Sigmoid colon (tissue), 7 donors: ENCODE data around the gene DGKD. TPM values are rescaled to one million over a fixed set of nuclear protein-coding genes. Genes with fewer than 3 reads are reported as not detected.

Source experiments
- DNase-seq: peaks from one replicate; pipeline ENCODE4 v3.0.0-alpha.2; 2019
- H3K27ac ChIP-seq, 4 donors: fragments of 200-600 bp; sonication (generic); one replicate each; pipeline ENCODE4 v1.5.1; 2016 to 2019; ENCODE audit warnings: mild to moderate bottlenecking in 1 of 4
- H3K27me3 ChIP-seq, 3 donors: fragments of 200-600 bp; sonication (generic); one replicate each; pipeline ENCODE4 v1.5.1; 2019; ENCODE audit warnings: mild to moderate bottlenecking in 1 of 3
- H3K36me3 ChIP-seq, 4 donors: fragments of 200-600 bp; sonication (generic); one replicate each; pipeline ENCODE4 v1.5.1; 2016 to 2019
- H3K4me1 ChIP-seq, 4 donors: fragments of 200-600 bp; sonication (generic); one replicate each; pipeline ENCODE4 v1.5.1; 2017 to 2019
- H3K4me3 ChIP-seq, 4 donors: fragments of 200-600 bp; sonication (generic); one replicate each; pipeline ENCODE4 v1.5.1; 2017 to 2019; ENCODE audit warnings: mild to moderate bottlenecking in 2 of 4, moderate library complexity in 1 of 4
- H3K9me3 ChIP-seq, 4 donors: fragments of 200-600 bp in 3 of 4; sonication (generic) in 3 of 4; one replicate each; pipeline versions ENCODE4 v1.5.1 to v1.6.1; 2013 to 2019
- EP300 ChIP-seq, 4 donors: sonication (generic); formaldehyde crosslinking; IDR thresholded peaks; one replicate each; pipeline ENCODE4 v1.6.1; 2017; ENCODE audit warnings: antibody characterized with exemption in 4 of 4
- POLR2A ChIP-seq, 2 donors: fragments of 450-650 bp; IDR thresholded peaks; one replicate each; pipeline ENCODE4 v1.6.1; 2016; ENCODE audit warnings: antibody characterized with exemption in 2 of 2, mild to moderate bottlenecking in 2 of 2, moderate library complexity in 2 of 2
- POLR2AphosphoS5 ChIP-seq, 4 donors: sonication (generic); formaldehyde crosslinking; IDR thresholded peaks; one replicate each; pipeline ENCODE4 v1.6.1; 2017; ENCODE audit warnings: antibody characterized with exemption in 4 of 4
- WGBS, 2 donors: extraction: QIAGEN DNeasy Blood & Tissue Kit; methylation state at CpG; one replicate each; pipeline ENCODE4 v1.1.7; 2013; 5-methylcytosine and 5-hydroxymethylcytosine counted together
- intact Hi-C: fragments of 100-400 bp; cut with DNase I; formaldehyde crosslinking; loops from one replicate; pipeline ENCODE4 v1.15.1; 2023
- polyA plus RNA-seq, 3 donors: library from polyadenylated mRNA; stranded (reverse); fragments of 200-250 nt; gene quantifications; one replicate each; pipeline ENCODE4 v1.2.3, GENCODE V29; 2013
- total RNA-seq, 4 donors: library from RNA; depleted of rRNA; stranded (reverse); fragments of >200 nt; gene quantifications; one replicate each; pipeline ENCODE4 v1.1.0, GENCODE V29; 2016
- TF ChIP-seq, protein P1 (sequence below), 4 experiments: fragments of 450-650 bp in 3 of 4; fragments of 200-600 bp in 1 of 4; IDR thresholded peaks; one replicate each; pipeline ENCODE4 v1.5.1; 2016 to 2019; ENCODE audit warnings: antibody characterized with exemption in 4 of 4, mild to moderate bottlenecking in 3 of 4, moderate library complexity in 2 of 4
- donor health status: healthy with polysubstance abuse.
- donor health status: Bipolar disorder and iron deficiency.
- donor health status: healthy.

DGKD gene
- total and polyA plus RNA-seq, 7 donors, result 10.7 to 67.0 (median 19.7) TPM

DNA sequence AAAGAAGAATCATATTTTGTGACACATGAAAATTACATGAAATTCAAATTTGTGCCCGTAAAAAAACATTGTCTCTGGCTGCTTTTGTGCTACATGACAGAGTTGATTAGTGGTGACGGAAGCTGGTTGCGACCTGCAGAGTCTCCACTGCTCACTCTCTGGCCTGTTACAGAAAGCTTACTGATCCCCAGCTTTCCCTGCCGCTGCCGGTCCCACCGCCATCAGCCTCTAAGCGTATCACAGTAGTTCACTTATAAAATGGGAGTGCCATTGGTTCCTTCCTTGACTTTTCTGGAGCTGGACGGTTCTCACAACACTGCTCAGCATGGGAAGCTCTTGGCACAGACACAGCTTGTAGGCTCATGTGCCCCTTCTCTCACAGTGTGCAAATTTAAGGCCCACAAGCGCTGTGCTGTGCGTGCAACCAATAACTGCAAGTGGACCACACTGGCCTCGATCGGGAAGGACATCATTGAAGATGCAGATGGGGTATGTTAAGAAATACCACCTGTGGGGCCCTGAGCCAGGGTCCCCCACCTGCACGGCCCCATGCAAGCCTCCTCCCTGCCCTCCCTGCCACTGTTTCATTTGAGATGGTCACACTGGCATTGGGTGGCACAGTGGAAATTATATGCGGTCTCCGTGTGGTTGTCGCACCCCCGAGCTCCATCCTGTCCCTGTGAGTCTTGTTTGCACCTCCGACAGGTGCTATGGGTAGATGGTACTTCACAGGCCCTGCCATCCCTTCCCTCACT is 81.3 kb downstream of the DGKD start:
- Histone ChIP-seq H3K36me3 (peaks cover 5 to 63% (median 17%) of the 10 kb centered on the region in 4 donors), H3K4me1 (no peaks in the 10 kb centered on the region), H3K9me3 (no peaks in the 10 kb centered on the region), H3K4me3 (no peak overlapping the region), H3K27me3 (no peaks in the 10 kb centered on the region), H3K27ac (no peak overlapping the region)
- TF ChIP-seq EP300 (IDR thresholded peaks at IDR 0.05) (no peak), POLR2A (IDR thresholded peaks at IDR 0.05) (no peak), POLR2AphosphoS5 (IDR thresholded peaks at IDR 0.05) (no peak)
- TF ChIP-seq, protein P1, sequence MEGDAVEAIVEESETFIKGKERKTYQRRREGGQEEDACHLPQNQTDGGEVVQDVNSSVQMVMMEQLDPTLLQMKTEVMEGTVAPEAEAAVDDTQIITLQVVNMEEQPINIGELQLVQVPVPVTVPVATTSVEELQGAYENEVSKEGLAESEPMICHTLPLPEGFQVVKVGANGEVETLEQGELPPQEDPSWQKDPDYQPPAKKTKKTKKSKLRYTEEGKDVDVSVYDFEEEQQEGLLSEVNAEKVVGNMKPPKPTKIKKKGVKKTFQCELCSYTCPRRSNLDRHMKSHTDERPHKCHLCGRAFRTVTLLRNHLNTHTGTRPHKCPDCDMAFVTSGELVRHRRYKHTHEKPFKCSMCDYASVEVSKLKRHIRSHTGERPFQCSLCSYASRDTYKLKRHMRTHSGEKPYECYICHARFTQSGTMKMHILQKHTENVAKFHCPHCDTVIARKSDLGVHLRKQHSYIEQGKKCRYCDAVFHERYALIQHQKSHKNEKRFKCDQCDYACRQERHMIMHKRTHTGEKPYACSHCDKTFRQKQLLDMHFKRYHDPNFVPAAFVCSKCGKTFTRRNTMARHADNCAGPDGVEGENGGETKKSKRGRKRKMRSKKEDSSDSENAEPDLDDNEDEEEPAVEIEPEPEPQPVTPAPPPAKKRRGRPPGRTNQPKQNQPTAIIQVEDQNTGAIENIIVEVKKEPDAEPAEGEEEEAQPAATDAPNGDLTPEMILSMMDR (IDR thresholded peaks at IDR 0.05), result no peak
- DNase-seq, result peak; percentile 24
- intact Hi-C loops, result no loop called here
- 96% methylated on average over 18 of the region's 18 CpGs for WGBS, 2 donors

DNA sequence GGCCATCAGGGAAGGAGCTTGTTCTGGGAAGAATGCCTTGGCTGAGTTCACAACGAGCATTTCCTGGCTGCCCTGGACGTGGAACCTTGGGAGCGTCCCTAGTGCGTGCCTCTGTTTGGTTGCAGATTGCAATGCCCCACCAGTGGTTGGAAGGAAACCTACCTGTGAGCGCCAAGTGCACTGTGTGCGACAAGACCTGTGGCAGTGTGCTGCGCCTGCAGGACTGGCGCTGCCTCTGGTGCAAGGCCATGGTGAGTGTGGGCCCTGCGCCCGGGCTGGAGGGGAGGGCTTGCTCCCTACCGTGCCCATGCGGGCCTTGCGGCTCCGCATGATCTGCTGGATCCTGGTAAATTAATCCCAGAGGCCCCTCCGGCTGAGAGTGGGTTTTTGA is 81.9 kb downstream of the DGKD start:
- Histone ChIP-seq H3K9me3 (no peaks in the 10 kb centered on the region), H3K4me3 (no peak overlapping the region), H3K27ac (no peak overlapping the region), H3K27me3 (no peaks in the 10 kb centered on the region), H3K36me3 (peaks cover 5 to 68% (median 17%) of the 10 kb centered on the region in 4 donors), H3K4me1 (no peaks in the 10 kb centered on the region)
- intact Hi-C loops, result no loop called here
- TF ChIP-seq, protein P1 (IDR thresholded peaks at IDR 0.05), result no peak
- no peak for TF ChIP-seq EP300 (IDR thresholded peaks at IDR 0.05)
- TF ChIP-seq POLR2AphosphoS5 (IDR thresholded peaks at IDR 0.05), result no peak
- TF ChIP-seq POLR2A (IDR thresholded peaks at IDR 0.05), result no peak
- DNase-seq, result peak; percentile 35
- WGBS, 2 donors, result 96 to 97% methylated on average over 15 of the region's 15 CpGs

DNA sequence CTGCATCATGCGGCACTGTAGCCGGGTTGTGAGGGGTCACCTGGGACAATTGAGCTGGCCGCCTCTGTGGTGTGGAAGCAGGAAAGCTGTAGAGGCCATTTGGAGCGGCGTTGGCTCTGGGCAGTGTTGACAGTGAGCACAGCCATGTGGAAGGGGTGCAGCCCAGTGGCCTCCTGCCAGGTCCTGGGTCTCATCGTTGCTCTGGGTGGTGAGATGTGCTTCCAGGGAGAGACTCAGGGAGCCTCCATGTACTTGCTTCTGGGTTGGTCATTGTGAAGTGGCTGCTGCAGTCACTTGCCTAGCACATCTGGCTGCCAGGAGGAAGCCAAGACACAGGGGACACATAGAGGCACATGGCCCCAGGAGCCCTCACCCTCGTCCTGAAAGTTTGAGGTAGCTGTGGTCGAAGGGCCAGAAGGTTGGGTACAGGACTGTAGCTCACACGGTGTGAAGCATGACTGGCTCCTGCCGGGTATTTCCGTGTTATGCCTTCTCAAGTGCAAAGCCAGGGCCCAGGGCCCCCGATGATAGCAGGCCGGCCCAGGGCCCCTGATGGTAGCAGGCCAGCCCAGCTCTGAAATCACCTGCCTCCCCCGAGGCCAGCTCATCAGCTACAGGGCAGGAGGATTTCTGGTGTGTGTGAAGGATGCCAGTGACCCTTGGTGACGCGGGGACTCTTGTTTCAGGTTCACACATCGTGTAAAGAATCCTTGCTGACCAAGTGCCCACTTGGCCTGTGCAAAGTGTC is 82.6 kb downstream of the DGKD start:
- Histone ChIP-seq H3K27ac (no peak overlapping the region), H3K4me3 (no peak overlapping the region), H3K36me3 (peaks cover 5 to 72% (median 17%) of the 10 kb centered on the region in 4 donors), H3K9me3 (no peaks in the 10 kb centered on the region), H3K27me3 (no peaks in the 10 kb centered on the region), H3K4me1 (no peaks in the 10 kb centered on the region)
- peak; percentile 60 for DNase-seq
- intact Hi-C loops, result no loop called here
- TF ChIP-seq EP300 (IDR thresholded peaks at IDR 0.05), result no peak
- 91 to 92% methylated on average over 17 of the region's 17 CpGs for WGBS, 2 donors

DNA sequence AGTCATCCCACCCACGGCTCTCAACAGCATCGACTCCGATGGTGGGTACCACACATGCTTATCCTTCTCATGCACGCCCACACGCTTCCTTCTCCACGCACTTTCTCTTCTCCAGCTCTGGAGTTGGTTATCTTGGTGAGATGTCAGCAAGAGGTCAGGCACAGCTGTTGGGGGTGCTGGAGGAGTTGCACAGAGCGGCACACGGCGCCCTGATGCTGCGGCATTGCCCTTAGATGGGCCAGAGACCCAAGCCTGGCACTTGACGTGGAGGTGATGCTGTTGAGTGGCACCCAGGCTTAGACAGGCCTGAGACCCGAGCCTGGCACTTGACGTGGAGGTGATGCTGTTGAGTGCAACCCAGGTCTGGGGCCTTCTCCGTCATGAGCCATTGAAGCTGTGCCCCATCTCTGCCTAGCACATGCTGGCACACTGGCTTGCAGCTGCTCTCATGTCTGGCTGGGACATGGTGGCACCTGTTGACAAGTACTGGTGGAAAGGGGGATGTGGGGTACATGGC is 83.2 kb downstream of the DGKD start:
- no peaks in the 10 kb centered on the region for H3K4me1 ChIP-seq
- H3K27ac ChIP-seq, result no peak overlapping the region
- H3K9me3 ChIP-seq, result no peaks in the 10 kb centered on the region
- H3K36me3 ChIP-seq, result peaks cover 5 to 75% (median 17%) of the 10 kb centered on the region in 4 donors
- H3K4me3 ChIP-seq, result no peak overlapping the region
- no peaks in the 10 kb centered on the region for H3K27me3 ChIP-seq
- intact Hi-C loops, result no loop called here
- peak; percentile 43 for DNase-seq
- WGBS, 2 donors, result 96 to 97% methylated on average over 14 of the region's 14 CpGs
- TF ChIP-seq, protein P1 (IDR thresholded peaks at IDR 0.05), result no peak
- TF ChIP-seq POLR2AphosphoS5 (IDR thresholded peaks at IDR 0.05), result no peak
- TF ChIP-seq POLR2A (IDR thresholded peaks at IDR 0.05), result no peak
- no peak for TF ChIP-seq EP300 (IDR thresholded peaks at IDR 0.05)

DNA sequence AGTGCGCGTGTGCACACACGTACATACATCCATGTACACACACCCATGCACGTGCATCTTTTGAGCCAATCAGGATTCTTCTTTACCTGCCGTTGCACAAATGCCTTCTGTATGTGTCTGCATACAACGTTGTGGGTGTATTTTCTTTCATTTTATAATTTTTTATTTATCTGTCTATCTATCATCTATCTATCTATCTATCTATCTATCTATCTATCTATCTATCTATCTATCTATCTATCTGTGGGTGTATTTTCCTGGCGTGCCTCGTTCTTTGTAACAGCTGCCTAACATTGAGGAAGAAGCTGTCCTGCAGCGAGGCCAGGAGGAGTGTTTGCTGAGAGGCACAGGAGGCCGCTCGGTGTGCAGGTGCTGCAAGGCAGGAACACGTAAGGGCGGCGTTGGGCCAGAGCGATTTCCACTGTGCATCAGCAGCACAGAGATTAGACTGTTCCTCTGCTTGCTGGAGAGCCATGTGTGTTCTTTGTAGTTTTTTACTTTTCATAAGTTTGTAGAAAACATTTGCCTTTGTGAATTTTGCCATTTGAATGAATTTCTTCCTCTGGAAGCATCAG is 84.4 kb downstream of the DGKD start:
- Histone ChIP-seq H3K27ac (no peak overlapping the region), H3K27me3 (no peaks in the 10 kb centered on the region), H3K4me3 (no peak overlapping the region), H3K4me1 (peaks cover 0 to 6% (median under 1%) of the 10 kb centered on the region in 4 donors), H3K9me3 (no peaks in the 10 kb centered on the region), H3K36me3 (peaks cover 5 to 80% (median 17%) of the 10 kb centered on the region in 4 donors)
- TF ChIP-seq POLR2A (IDR thresholded peaks at IDR 0.05) (no peak), POLR2AphosphoS5 (IDR thresholded peaks at IDR 0.05) (no peak), EP300 (IDR thresholded peaks at IDR 0.05) (no peak)
- TF ChIP-seq, protein P1 (IDR thresholded peaks at IDR 0.05), result no peak
- WGBS, 2 donors, result 87 to 95% methylated on average over 15 of the region's 15 CpGs
- DNase-seq, result peak; percentile 53
- intact Hi-C loops, result no loop called here
